ENCODE results near the gene CHAD.

CHAD gene

DNA sequence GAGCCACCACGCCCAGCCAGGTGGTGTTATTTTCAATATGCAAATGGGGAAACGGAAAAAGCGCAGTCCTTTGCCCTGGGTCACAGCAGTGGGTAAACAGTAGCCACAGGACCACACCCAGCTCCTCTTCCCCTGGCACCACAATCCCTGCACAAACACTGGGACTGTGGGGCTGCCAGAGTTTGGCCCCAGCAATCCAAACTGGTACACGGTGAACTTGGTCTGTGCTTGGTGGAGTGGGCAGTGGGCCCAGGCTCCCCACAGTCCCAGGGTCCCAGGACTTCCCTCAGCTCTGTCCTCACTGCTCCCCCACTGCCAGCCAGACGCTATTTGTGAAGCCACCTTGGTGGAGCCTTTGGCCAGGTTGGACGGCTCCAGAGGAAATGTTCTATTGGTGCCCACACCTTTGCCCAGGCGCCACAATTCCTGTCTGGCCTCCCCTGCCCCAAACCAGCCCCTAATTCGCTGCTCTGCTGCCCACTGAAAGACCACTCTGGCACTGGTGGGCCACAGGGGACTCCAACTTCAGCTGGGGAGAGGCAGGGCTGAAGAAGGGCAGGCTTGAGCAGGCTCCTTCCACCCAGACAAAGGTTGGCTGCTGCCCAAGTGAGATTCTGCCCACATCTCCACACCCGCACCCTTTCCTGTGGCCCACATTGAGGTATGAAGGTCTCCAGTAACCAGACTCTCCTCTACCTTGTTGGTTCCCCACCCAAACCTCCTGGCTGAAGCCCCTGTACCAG lies 2.1 kb downstream of the CHAD start:
- no peaks in the 10 kb centered on the region for H3K27me3 ChIP-seq (ENCODE audit: low read length)
- no peaks in the 10 kb centered on the region for H4K20me1 ChIP-seq (ENCODE audit: low read depth, low read length)

GRCh38 chr17:50465635-50466034 lies 3.0 kb downstream of the CHAD start:
- H3F3A ChIP-seq (ENCODE audit: insufficient read depth), result no peaks in the 10 kb centered on the region
- H3K27me3 ChIP-seq (ENCODE audit: low read length), result no peaks in the 10 kb centered on the region
- no peak overlapping the region for H3K27ac ChIP-seq (ENCODE audit: low read depth, low read length)
- no peaks in the 10 kb centered on the region for H3K36me3 ChIP-seq (ENCODE audit: low read length)
- H3K9me2 ChIP-seq (replicated peaks; ENCODE audit: insufficient read depth, low read length), result no peaks in the 10 kb centered on the region
- TF ChIP-seq EZH2phosphoT487 (conservative IDR thresholded peaks at IDR 0.05; ENCODE audit: low read length) (no peak), CTCF (IDR thresholded peaks at IDR 0.05; ENCODE audit: insufficient read depth, low read length, poor library complexity, severe bottlenecking) (no peak)
- H3K9ac ChIP-seq (ENCODE audit: low read length), result no peak overlapping the region
- H3K79me2 ChIP-seq (ENCODE audit: insufficient read depth, low read length), result no peaks in the 10 kb centered on the region
- no peak overlapping the region for H3K4me2 ChIP-seq (ENCODE audit: low read depth, low read length, poor library complexity, severe bottlenecking)
- H3K9me3 ChIP-seq (ENCODE audit: insufficient read depth, low read length), result no peaks in the 10 kb centered on the region
- no peak overlapping the region for H2AFZ ChIP-seq (ENCODE audit: low read depth, low read length, severe bottlenecking)
- no peak overlapping the region for H3K4me3 ChIP-seq (ENCODE audit: insufficient read depth, low read length, poor library complexity, severe bottlenecking)
- H4K20me1 ChIP-seq (ENCODE audit: low read depth, low read length), result no peaks in the 10 kb centered on the region

More for the DNA sequence above, 2.1 kb downstream of the CHAD start:
- Histone ChIP-seq H3K79me2 (ENCODE audit: insufficient read depth, low read length) (no peaks in the 10 kb centered on the region), H3F3A (ENCODE audit: insufficient read depth) (no peaks in the 10 kb centered on the region), H3K9me2 (replicated peaks; ENCODE audit: insufficient read depth, low read length) (no peaks in the 10 kb centered on the region), H3K4me2 (ENCODE audit: low read depth, low read length, poor library complexity, severe bottlenecking) (no peak overlapping the region), H3K27ac (ENCODE audit: low read depth, low read length) (no peak overlapping the region), H3K4me3 (ENCODE audit: insufficient read depth, low read length, poor library complexity, severe bottlenecking) (no peak overlapping the region), H3K9me3 (ENCODE audit: insufficient read depth, low read length) (no peaks in the 10 kb centered on the region), H3K36me3 (ENCODE audit: low read length) (no peaks in the 10 kb centered on the region), H3K9ac (ENCODE audit: low read length) (no peak overlapping the region), H2AFZ (ENCODE audit: low read depth, low read length, severe bottlenecking) (no peak overlapping the region)
- TF ChIP-seq EZH2phosphoT487 (conservative IDR thresholded peaks at IDR 0.05; ENCODE audit: low read length) (no peak), CTCF (IDR thresholded peaks at IDR 0.05; ENCODE audit: insufficient read depth, low read length, poor library complexity, severe bottlenecking) (no peak)

DNA sequence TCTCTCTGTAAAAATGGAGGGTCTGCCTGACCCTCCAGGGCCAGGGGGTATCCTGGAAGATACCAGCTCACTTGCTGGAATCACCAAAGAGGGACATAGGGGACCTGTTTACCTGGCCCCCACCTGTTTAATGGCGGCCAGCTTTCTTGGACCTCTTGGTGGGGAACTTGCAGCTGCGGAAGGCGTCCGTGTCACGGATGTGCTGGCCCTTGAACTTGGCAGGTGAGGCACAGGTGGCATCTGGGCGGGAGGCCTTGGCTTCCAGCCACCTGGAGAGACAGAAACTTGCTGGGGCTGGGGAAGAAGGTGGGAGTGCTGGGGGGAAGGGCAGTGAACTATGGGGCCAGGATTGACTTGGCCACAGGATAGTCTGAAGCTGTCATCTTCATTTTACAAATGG lies 3.5 kb downstream of the CHAD start:
- Histone ChIP-seq H3K4me2 (ENCODE audit: low read depth, low read length, poor library complexity, severe bottlenecking) (no peak overlapping the region), H3K9me3 (ENCODE audit: insufficient read depth, low read length) (no peaks in the 10 kb centered on the region), H3K27me3 (ENCODE audit: low read length) (no peaks in the 10 kb centered on the region), H2AFZ (ENCODE audit: low read depth, low read length, severe bottlenecking) (no peak overlapping the region), H3K27ac (ENCODE audit: low read depth, low read length) (no peak overlapping the region), H3K4me3 (ENCODE audit: insufficient read depth, low read length, poor library complexity, severe bottlenecking) (no peak overlapping the region), H3F3A (ENCODE audit: insufficient read depth) (no peaks in the 10 kb centered on the region), H3K79me2 (ENCODE audit: insufficient read depth, low read length) (no peaks in the 10 kb centered on the region), H3K36me3 (ENCODE audit: low read length) (no peaks in the 10 kb centered on the region), H3K9ac (ENCODE audit: low read length) (no peak overlapping the region), H3K9me2 (replicated peaks; ENCODE audit: insufficient read depth, low read length) (no peaks in the 10 kb centered on the region), H4K20me1 (ENCODE audit: low read depth, low read length) (no peaks in the 10 kb centered on the region)
- TF ChIP-seq CTCF (IDR thresholded peaks at IDR 0.05; ENCODE audit: insufficient read depth, low read length, poor library complexity, severe bottlenecking) (no peak), EZH2phosphoT487 (conservative IDR thresholded peaks at IDR 0.05; ENCODE audit: low read length) (no peak)

Measured in SU-DHL-6 (cell line).